HL-60/S4 treated with phorbol 12-myristate 13-acetate at 8.2 ng/mL for 4 days and 3 days (cell line): ENCODE data around the gene ACBD3.

Source experiments
- in situ Hi-C: fragments of 300-500 bp; cut with MboI; formaldehyde crosslinking; loops from 2 replicates; pipeline ENCODE4 v1.15.0; 2022; ENCODE audit warnings: low sequenced_read_pairs

The ACBD3 gene

DNA sequence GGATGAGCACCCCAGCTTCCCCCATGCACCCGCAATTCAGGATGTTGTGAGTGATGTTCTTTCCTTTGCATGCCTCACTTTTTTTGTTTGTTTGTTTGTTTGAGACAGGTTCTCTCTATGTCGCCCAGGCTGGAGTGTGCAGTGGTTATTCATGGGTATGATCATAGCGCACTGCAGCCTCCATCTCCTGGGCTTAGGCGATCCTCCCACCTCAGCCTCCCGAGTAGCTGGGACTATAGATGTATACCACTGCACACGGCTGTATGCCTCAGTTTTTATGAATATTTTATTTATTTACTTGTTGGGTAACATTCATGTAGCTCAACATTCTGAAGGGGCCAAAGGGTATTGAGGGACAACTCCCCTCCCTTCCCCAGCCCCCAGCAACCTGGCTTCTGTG is 69.2 kb downstream of the ACBD3 start:
- in situ Hi-C loops, result loop anchor here (25.0 kb wide), 1 partner anchor 655 kb away; no protein-coding TSS in a partner anchor

DNA sequence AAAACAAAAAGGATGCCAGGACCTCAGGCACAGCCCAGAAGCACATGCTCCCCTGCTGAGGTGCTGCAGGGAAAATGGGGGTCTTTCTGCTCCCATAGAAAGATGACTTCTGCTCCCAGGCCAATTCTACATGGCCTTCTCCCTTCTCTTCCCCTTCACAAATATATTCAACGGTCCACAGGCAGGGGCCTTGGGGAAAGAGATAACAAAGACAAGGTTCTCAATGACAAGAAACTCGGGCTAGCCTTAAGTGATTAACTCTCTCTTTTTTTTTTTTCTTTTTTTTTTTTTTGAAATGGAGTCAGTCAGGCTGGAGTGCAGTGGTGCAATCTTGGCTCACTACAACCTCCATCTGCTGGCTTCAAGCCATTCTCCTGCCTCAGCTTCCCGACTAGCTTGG is 69.9 kb downstream of the ACBD3 start:
- in situ Hi-C loops, result loop anchor here (25.0 kb wide), 1 partner anchor 654 kb away; no protein-coding TSS in a partner anchor

DNA sequence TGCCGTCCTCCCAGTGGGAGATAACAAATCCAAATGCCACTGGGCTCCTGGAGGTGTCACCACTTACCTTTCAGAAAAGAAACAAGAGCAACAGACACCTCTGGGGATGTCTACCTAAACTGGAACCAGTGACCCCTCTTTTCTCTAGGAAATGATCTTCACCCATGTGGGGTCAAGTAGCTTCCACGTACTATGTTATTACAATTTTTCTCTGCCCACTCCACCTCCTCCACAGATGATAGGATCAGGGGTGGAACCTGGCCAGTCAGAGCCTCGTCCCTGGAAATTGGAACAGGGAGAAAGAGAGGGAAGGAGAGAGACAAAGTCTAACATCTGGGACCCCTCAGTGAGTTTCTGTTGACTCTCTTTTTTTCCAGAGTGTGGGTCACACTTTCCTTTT is 73.9 kb downstream of the ACBD3 start:
- in situ Hi-C loops, result loop anchor here (25.0 kb wide), 1 partner anchor 650 kb away; no protein-coding TSS in a partner anchor

DNA sequence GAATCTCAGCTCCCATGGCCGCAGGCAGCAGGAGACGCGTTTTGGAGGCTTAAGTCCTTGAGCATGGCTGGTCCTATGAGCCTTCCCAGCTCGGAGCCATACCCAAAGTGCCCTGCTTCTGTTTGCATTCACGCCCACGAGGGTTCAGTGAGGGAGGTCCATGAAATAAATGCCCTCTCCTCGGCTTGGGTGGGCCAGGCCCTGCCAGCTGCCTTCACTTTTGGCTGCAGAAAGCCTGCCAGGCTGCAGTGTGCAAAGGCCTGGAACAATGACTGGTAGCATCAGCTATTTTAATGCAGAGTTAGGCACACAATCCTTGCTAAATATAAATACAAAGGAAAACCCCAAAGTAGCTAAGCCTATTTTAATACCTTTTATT is 74.7 kb downstream of the ACBD3 start:
- in situ Hi-C loops, result loop anchor here (25.0 kb wide), 1 partner anchor 650 kb away; no protein-coding TSS in a partner anchor

DNA sequence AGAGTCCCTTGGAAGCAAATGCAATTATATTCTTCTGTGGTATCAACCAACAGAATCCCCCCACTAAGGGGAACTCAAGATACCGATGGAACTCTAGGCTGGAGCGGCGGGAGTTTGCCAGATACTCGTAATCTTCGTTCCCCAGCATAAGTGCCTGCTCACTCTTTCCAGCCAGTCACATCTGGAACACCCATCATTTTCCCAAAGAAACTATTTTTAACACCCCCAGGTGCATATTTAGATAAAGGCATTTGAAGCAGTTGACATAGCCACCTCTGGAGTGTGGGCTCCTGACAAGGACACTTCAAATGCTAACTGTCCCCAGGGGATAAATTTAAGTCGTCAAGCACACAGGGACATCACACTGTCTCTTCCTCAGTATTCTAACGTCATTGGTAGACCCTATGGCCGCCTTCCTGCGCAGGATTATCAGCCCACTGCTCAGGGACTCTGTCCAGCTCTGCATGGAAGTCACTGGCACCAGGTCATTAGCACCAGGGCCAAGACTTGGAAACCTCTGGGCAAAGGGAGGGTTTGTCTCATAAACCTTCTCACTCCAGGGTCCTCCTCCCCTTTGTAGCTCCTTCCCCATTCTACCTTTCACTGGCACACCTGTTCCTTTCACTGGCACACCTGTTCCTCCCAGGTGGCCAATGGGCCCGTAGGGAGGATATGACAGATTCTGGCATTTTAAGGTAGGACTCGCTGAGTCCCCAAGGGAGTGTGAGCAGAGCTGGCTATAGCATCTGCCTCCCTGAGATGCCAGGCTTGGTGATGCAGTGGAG is 75.3 kb downstream of the ACBD3 start:
- in situ Hi-C loops, result loop anchor here (25.0 kb wide), 1 partner anchor 649 kb away; no protein-coding TSS in a partner anchor

DNA sequence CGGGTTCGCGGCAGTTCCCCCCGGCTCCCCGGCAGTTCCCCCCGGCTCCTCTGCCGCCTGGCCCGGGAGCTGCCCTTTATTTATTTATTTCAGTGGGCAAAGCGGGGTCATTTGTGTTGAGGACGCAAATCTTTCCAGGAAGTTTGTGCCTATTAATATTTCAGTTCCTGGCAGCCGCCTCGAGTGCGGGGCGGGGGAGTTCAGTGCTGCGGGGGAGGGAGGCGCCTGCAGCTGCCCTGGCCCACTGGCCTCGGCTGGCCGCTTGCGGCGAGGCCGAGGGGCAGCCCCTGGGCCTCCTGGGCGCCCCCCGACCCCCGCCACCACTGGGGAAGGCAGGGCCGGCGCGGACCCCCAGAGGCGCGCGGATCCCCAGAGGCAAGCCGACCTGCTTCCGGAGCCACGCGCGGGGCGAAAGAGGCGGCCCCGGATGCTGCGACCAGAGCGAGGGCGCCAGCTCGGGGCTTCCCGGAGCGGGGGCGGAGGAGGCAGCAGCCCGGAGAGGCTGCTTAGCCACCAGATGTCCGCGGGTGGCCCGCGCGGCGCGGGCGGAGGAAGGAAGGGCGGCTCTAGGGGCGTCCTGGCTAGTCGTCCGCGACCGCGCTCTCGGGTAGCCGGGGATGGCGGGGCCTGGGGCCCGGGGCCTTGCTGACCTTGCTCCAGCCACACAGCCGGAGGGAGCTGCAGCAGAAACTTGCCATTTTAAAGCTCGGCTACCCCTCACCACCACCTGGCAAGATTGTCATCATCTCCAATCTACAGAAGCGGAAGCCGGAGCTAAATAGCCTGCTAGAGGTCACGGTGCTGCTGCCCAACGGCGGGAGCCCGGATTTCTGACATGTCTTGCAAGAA is 76.1 kb downstream of the ACBD3 start:
- in situ Hi-C loops, result loop anchor here (25.0 kb wide), 1 partner anchor 648 kb away; no protein-coding TSS in a partner anchor

DNA sequence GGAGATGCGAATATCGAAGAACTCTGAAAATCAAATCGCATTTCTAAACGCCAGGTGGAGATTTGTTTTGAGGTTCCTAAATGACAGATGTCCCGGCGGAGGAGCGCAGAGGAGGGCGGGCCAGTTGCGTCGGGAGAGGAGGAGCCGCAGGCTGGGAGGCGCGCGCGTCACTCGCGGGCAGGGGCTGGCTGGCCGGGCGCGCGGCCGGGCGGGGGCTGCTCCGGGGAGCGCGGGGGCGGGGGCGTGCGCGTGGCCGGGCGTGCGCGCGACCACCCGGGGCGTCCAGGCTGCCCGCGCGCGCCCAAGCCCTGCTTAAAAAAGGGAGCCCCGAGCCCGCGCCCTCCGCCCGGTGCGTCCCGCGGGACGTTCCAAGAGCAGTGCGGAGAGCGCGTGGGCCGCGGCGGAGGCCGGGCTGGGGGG is 76.7 kb downstream of the ACBD3 start:
- in situ Hi-C loops, result loop anchor here (25.0 kb wide), 1 partner anchor 648 kb away; no protein-coding TSS in a partner anchor

DNA sequence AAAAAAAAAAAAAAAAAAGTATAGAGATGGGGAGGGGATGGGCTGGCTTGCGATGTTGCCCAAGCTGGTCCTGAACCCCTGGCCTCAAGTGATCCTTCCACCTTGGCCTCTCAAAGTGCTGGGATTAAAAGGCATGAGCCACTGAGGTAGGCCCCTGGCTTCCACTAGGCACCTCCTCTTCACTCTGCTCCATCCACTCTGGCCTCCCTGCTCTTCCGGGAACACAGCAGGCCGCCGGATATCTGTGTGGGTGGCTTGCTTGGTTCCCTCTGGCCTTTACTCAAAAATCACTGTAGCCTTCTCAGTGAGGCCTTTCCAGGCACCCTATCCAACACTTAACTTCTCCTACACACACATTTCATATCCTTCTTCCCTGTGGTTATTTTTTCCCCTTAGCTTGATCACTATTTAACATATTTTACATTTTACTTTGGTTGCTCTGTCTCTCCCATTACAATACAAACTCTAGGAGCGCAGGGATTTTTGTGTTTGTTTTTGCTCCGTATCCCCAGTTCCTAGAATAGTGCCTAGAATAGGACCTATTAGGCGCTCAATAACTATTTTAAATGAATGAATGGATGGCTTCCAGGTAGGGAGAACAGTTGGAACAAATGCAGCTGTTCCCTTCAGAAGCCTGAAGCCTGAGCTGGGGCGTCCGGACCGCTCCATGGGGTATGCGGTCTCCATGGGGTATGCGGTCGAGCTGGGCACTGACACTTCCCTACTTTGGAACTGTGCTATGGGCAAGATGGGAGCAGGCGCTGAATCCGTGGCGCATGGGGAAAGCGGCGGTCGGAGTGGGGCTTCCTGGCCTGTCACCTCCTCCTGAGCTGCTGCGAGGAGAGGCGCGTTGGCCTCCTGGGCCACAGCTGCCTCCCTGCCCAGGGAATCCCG is 77.4 kb downstream of the ACBD3 start:
- in situ Hi-C loops, result loop anchor here (25.0 kb wide), 1 partner anchor 647 kb away; no protein-coding TSS in a partner anchor

DNA sequence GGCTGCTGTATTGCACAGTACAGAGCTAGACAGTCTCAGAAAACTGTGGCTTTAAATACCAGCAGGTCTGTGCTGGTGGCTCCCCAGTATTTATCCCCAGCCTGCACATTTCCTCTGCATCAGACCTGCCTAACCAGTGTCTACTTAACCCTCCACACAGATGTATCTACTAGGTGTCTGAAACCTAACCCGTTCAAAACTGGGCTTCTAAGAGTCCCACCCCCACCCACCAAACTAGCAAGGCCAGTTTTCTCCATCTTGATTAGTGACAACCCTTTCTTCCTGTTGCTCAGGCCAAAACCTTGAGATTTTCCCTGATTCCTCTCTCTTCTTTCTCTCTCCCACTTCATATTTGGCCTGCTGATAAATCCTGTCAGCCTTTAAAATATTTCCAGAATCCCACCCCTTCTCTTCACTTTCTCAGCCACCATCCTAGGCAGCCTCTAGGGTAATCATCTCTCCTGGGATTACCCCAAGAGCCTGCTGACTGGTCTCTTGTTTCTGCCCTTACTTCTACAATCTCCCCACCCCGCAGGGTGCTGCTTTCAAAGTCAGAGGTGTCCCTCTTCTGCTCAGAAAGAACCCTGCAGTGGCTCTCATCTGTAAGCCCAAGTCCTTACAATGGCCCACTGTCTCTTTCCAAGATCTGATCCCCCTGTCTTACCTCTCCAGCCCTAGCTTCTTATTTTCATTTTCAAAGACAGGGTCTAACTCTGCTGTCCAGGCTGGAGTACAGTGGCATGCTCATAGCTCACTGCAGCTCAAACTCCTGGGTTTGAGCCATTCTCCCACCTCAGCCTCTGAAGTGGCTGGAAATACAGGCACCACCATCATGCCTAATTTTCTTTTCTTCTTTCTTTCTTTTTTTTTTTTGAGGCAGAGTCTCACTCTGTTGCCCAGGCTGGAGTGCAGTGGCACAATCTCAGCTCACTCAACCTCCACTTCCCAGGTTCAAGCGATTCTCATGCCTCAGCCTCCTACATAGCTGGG is 78.8 kb downstream of the ACBD3 start:
- in situ Hi-C loops, result loop anchor here (25.0 kb wide), 1 partner anchor 645 kb away; no protein-coding TSS in a partner anchor

DNA sequence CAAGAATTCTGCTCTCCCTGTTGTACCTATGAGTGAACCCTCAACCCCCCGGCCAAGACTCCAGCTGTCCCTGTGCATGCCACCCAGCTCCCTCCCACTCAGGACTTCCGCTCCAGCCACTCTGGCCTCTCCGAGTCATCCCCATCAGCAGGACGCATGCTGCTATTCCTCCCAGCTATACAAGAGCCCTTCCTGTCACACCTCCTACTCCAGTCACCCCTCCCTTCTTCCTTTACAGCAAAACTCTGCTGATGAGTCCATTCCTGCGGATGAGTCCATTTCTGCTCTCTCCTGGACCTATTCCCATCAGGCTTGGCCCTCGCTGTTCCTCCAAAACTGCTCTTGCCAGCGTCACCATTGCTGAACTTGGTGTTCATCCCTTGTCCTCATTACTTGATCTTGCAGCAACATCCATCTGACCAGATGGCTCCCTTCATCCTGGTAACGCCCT is 81.8 kb downstream of the ACBD3 start:
- in situ Hi-C loops, result loop anchor here (25.0 kb wide), 1 partner anchor 642 kb away; no protein-coding TSS in a partner anchor

DNA sequence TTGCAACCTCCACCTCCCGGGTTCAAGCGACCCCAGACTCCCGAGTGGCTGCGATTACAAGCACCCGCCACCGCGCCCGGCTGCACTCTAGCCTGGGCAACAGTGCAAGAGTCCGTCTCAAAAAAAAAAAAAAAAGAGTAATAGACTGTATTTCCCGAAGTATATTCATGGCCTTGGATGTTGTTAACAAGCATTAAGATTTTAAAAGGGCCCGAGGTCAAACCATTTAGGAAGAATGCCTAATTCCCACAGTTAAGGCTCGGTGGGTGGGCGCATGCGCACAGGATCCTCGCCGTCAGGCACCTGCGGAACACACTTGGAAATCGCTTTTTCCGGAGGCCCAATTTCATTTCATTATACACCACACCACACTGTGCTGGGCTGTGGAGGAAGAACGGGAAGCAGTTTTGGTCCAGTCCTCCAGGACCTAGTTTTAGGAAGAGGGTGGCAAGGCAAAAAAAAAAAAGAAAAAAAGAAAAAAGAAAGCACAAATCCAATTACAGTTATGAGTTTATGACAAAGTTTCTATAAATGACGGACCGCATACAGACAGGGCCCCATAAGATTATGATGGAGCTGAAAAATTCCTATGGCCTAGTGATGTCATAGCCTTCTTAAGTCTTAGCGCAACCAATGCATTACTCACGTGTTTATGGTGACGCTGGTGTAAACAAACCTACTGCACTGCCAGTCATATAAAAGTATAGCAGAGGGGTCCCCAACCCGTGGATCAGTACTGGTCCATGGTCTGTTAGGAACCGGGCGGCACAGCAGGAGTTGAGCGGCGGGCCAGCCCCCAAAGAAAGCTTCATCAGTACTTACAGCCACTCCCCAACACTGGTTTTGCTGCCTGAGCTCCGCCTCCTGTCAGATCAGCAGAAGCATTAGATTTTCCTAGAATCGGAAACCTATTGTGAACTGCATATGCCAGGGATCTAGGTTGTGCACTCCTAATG is 85.8 kb downstream of the ACBD3 start:
- in situ Hi-C loops, result loop anchor here (25.0 kb wide), 1 partner anchor 638 kb away; no protein-coding TSS in a partner anchor

DNA sequence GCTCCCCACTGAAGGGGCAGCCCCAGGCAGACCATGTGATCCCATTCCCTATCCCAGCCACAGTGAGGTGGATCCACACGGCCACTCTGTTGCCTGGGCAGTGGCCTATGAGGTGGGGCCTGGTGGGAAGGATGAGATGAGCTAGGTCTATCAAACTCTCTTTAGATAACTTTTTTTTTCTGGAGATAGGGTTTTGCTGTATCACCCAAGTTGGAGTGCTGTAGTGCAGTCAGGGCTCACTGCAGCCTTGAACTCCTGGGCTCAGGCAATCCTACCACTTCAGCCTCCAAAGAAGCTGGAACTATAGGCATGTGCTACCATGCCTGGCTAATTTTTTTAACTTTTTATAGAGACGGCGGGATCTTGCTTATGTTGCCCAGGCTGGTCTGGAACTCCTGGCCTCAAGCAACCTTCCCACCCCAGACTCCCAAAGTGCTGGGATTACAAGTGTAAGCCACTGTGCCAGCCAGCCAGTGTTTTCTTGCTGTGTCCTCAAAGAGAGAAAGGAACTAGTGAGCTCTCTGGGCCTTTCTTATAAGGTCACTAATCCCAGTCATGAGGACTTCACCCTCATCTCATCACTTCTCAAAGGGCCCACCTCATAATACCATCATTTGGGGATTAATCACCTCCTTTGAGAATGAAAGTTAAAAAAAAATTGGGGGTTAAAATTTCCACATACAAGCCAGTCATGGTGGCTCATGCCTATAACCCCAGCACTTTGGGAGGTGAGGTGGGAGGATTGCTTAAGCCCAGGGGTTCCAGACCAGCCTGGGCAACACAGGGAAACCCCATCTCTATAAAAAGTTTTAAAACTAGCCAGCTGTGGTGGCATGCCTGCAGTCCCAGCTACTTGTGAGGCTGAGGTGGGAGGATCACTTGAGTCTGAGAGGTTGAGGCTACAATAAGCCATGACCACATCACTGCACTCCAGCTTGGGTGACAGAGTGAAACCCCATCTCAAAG is 87.4 kb downstream of the ACBD3 start:
- in situ Hi-C loops, result no loop called here

DNA sequence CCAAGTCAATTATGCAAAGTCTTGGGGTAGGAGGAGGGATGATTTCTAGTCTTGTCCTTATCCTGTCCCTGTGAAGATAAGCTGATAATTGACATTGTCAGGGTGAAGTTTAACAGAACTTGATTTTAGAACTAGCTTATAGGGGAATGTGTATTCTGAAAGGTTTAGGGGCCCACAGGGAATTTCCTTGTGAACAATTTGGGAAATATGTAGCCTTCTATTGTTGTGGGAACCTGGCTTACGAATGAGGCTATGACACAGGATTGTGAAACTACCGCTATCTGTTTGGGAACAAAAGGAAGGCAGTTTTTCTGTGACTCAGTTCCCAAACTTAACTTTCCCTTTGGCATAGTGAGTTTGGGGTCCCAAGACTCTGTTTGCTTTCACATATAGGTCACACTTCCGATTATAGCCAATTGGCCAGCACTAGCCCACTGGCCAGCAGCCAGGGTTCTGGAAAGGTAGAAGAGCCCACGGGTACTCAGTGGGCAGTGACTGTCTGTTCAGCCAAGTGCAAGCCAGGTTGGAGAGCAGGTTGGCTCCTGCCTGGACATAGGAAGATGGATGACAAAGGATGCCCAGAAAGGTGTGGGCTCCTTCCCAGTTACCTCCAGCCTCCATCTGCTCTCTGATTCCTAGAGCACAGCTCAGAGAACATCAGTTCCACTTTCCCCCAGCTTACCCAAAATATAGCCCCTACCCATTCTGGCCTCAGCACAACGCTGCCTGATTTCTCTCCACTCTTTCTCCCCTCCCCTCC is 88.5 kb downstream of the ACBD3 start:
- in situ Hi-C loops, result no loop called here

DNA sequence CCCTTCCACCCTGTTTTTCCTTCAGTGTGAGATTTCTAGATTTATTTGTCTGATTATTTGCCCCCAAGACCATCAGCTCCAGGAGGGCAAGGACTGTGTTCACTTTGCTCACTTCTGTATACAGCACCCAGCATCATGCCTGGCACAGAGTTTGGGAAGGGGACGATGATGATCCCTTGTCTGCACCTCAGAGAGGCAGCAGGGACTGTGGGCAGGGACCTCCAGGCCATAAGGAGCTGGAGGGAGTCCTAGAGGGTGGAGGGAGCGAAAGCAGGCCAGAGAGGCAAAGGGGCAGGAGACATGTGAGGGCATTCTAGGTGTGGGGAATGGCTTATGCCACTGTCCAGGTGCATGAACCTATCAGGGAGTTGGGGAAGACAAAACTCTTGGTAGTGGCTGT is 91.3 kb downstream of the ACBD3 start:
- in situ Hi-C loops, result no loop called here
